WERI-Rb-1 (cell line): ENCODE measurements around the gene PADI3.

ENCODE experiments used
- DNase-seq: peaks from one replicate; pipeline ENCODE4 v3.0.0-alpha.2; 2020
- H3K27ac ChIP-seq: fragments of 250-450 bp; sonication (Bioruptor Pico); 2 replicates; pipeline ENCODE4 v1.5.1; 2020; ENCODE audit warnings: mild to moderate bottlenecking, moderate library complexity
- H3K27me3 ChIP-seq: fragments of 250-450 bp; sonication (Bioruptor Pico); 2 replicates; pipeline ENCODE4 v1.5.1; 2021; ENCODE audit warnings: mild to moderate bottlenecking, low read depth, moderate library complexity; ENCODE audit not compliant: insufficient read depth, severe bottlenecking
- H3K36me3 ChIP-seq: fragments of 250-450 bp; sonication (Bioruptor Pico); 2 replicates; pipeline ENCODE4 v1.5.1; 2020; ENCODE audit warnings: mild to moderate bottlenecking, moderate library complexity
- H3K4me3 ChIP-seq: 2 replicates; pipeline ENCODE4 v1.5.1; 2011; ENCODE audit warnings: low read depth, mild to moderate bottlenecking, control low read depth, low read length
- H3K9me3 ChIP-seq: fragments of 250-450 bp; sonication (Bioruptor Pico); 2 replicates; pipeline ENCODE4 v1.5.1; 2021; ENCODE audit warnings: mild to moderate bottlenecking, moderate library complexity; ENCODE audit not compliant: severe bottlenecking
- TF ChIP-seq, protein P1 (sequence below): IDR thresholded peaks from 2 replicates; pipeline ENCODE4 v1.5.1; 2011; ENCODE audit warnings: low read depth, mild to moderate bottlenecking, control low read depth, inconsistent platforms, low read length

PADI3 gene

DNA sequence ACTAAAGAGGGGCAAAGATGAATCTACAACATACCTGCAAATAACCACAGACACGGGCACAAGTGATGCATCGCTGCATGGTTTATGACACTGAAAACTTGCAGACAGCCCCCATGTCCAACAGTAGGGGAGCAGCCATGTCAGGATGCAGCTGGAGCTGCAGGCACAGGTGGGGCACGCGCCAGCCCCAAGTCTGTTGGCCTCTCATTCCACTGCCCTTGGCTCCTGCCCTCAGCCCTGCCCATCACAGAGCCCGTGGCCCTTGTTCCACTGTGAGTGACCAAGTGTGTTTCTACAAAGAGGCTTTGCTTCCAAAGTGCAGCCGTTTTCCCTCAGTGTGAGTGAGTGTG, 55.9 kb downstream of the PADI3 start:
- TF ChIP-seq, protein P1, sequence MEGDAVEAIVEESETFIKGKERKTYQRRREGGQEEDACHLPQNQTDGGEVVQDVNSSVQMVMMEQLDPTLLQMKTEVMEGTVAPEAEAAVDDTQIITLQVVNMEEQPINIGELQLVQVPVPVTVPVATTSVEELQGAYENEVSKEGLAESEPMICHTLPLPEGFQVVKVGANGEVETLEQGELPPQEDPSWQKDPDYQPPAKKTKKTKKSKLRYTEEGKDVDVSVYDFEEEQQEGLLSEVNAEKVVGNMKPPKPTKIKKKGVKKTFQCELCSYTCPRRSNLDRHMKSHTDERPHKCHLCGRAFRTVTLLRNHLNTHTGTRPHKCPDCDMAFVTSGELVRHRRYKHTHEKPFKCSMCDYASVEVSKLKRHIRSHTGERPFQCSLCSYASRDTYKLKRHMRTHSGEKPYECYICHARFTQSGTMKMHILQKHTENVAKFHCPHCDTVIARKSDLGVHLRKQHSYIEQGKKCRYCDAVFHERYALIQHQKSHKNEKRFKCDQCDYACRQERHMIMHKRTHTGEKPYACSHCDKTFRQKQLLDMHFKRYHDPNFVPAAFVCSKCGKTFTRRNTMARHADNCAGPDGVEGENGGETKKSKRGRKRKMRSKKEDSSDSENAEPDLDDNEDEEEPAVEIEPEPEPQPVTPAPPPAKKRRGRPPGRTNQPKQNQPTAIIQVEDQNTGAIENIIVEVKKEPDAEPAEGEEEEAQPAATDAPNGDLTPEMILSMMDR: no peak

DNA sequence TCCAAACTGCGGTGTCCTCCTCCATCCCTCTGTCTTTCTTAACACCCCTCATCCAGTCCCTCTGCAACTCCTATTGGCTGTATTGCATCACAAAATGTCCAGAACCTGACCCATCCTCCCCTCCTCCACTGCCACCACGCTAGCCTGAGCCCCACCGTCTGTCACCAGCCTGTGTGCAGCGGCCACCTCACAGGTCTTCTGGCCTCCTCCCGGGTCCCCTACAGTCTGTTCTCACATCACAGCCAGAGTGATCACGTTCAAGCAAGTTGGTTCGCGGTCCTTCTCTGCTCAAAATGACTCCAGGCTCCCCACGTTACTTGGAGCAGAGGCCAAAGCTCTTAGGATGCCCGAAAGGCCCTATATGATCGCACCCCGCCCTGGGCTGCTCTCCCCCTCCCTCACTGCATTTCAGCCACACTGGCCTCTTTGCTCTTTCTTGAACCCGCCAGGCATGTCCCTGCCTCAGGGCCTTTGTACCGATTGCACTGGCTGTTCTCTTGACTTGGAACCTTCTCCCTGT, 56.7 kb downstream of the PADI3 start:
- Histone ChIP-seq H3K9me3 (peaks cover 19% of the 10 kb centered on the region), H3K27ac (peak overlapping the region; percentile 92), H3K27me3 (no peaks in the 10 kb centered on the region), H3K36me3 (no peaks in the 10 kb centered on the region), H3K4me3 (no peak overlapping the region)
- TF ChIP-seq, protein P1: no peak
- peak; percentile 43 for DNase-seq

More for the DNA sequence above, 55.9 kb downstream of the PADI3 start:
- Histone ChIP-seq H3K9me3 (peaks cover 19% of the 10 kb centered on the region), H3K27me3 (no peaks in the 10 kb centered on the region), H3K27ac (peak overlapping the region; percentile 92), H3K36me3 (no peaks in the 10 kb centered on the region), H3K4me3 (no peak overlapping the region)
- no peak for DNase-seq

DNA sequence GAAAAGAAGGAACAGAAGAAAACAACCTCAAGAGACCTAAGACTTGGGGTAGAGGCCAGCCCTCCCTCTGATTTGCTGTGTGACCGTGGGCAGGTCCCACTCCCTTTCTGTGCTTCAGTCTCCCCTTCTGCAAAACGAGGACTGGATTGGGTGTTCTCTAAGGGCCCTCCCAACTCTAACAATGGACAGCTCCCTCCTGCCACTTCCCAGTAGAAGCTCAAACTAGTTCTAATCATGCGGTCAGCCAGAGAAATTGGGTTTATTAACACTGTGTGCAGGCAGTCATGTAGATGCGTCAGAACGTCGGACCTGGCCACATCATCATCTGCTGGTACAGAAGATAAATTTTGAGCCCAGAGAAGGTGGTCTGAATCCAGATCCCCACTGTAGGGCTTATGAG, 57.5 kb downstream of the PADI3 start:
- TF ChIP-seq, protein P1: no peak
- H3K27ac ChIP-seq: no peak overlapping the region; the same call in 1 of the 2 replicates
- H3K27me3 ChIP-seq: no peaks in the 10 kb centered on the region
- DNase-seq: no peak
- no peak overlapping the region for H3K4me3 ChIP-seq
- no peaks in the 10 kb centered on the region for H3K36me3 ChIP-seq
- H3K9me3 ChIP-seq: peaks cover 15% of the 10 kb centered on the region

DNA sequence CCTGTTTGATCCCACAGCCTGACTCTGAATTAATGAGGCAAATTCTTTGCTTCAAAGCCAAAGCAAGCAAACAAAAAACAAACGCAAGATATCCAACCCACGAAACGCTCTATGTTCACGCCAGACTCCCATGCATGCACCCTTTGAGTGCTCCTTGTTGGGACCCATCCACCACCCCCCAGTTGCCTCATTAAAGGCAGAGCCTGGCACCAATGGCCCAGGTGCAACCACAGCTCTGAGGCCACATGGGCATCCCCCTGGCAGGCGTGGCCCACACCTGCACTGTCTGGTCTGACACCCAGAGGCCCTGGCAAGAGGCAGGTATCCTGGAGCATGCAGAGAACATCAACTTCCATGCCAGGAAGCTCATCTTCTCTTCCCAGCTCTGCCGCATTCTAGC, 58.0 kb downstream of the PADI3 start:
- TF ChIP-seq, protein P1: no peak
- Histone ChIP-seq H3K27ac (no peak overlapping the region), H3K4me3 (no peak overlapping the region), H3K9me3 (peaks cover 10% of the 10 kb centered on the region), H3K36me3 (no peaks in the 10 kb centered on the region), H3K27me3 (no peaks in the 10 kb centered on the region)
- DNase-seq: no peak

DNA sequence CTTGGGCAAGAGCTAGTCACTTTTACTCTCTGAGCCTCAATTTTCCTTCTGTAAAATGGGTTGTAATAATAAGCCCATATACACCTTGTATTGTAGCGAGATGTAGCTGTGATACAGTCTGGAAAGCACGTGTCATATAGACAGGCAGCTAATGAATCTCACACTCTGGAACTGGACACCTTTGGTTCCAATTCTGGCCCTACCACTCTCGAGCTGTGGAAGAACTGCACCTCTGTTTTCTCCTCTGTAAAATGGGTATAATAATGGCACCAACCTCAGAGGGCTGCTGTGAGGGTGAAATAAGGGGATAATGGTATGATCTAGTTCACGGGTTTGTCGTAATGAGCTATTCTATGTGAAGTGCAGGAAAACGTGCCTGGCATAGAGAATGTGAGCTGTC, 58.4 kb downstream of the PADI3 start:
- Histone ChIP-seq H3K27me3 (no peaks in the 10 kb centered on the region), H3K27ac (no peak overlapping the region), H3K9me3 (peaks cover 6% of the 10 kb centered on the region), H3K4me3 (no peak overlapping the region), H3K36me3 (no peaks in the 10 kb centered on the region)
- TF ChIP-seq, protein P1: no peak
- no peak for DNase-seq

DNA sequence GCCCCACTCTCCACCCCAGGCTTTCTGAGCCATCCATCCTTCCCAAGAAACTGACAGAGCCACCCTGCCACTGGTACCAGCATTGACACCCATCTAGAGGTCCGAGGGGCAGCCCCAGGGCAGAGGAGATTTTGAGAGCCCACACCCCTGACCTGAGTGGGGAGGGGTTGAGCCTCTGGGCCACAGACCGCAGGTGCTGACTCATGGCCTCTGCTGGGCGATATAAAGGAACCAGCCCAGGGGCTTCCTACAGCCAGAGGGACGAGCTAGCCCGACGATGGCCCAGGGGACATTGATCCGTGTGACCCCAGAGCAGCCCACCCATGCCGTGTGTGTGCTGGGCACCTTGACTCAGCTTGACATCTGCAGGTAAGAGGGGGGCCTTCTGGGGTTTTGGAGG, 59.0 kb downstream of the PADI3 start, which contains the start of gene PADI4:
Gene PADI4, plus strand, starts transcription at position 252 of the 400 bp plus-strand sequence. Its CDS starts 26 bp downstream, at position 278.
- no peak within 1 kb of the TSS for H3K27ac ChIP-seq
- DNase-seq: no peak
- H3K9me3 ChIP-seq: no peaks in the 10 kb centered on the region
- no peaks in the 10 kb centered on the region for H3K27me3 ChIP-seq
- H3K4me3 ChIP-seq: no peak within 1 kb of the TSS
- TF ChIP-seq, protein P1: no peak
- H3K36me3 ChIP-seq: no peaks in the 10 kb centered on the region
